ENCODE data around the gene TMEM59L. TPM values are rescaled to one million over a fixed set of nuclear protein-coding genes. Genes with fewer than 3 reads are reported as not detected.

Gene TMEM59L
- total and polyA plus RNA-seq, 4 donors, result 0.08 to 0.15 (median 0.08) TPM; not detected in 1

- DNase-seq (ENCODE audit: low spot score), result no peak
- H3K27me3 ChIP-seq (ENCODE audit: control insufficient read depth in 4 of 4, insufficient read depth in 4 of 4, low read length in 3 of 4), result no peaks in the 10 kb centered on the region
- WGBS, result 92% methylated on average over 13 of the region's 13 CpGs
- no peak overlapping the region for H3K9ac ChIP-seq (ENCODE audit: low read depth in 1 of 2, low read length in 2 of 2)
- H3K4me1 ChIP-seq (ENCODE audit: control insufficient read depth in 4 of 4, insufficient read depth in 4 of 4, low read length in 3 of 4), result peaks cover 0 to 13% (median 2%) of the 10 kb centered on the region in 4 donors
- H3K36me3 ChIP-seq (ENCODE audit: control insufficient read depth in 4 of 4, insufficient read depth in 3 of 4, low read depth in 1 of 4, low read length in 3 of 4), result no peaks in the 10 kb centered on the region
- TF ChIP-seq JUND (IDR thresholded peaks at IDR 0.05) (no peak), EGR1 (IDR thresholded peaks at IDR 0.05; ENCODE audit: low read depth in 2 of 2) (no peak), RXRA (IDR thresholded peaks at IDR 0.05) (no peak), MAX (IDR thresholded peaks at IDR 0.05) (no peak), ZBTB33 (IDR thresholded peaks at IDR 0.05) (no peak)
- no peak overlapping the region for H3K27ac ChIP-seq (ENCODE audit: low read depth in 1 of 2, low read length in 2 of 2)
- no peak overlapping the region for H3K4me3 ChIP-seq (ENCODE audit: low read depth in 1 of 3, low read length in 3 of 3)
- H3K9me3 ChIP-seq (ENCODE audit: control insufficient read depth in 4 of 4, low read length in 3 of 4), result no peaks in the 10 kb centered on the region
Measured at GRCh38 chr19:18645035-18645511, 32.4 kb downstream of the TMEM59L start.

- Histone ChIP-seq H3K9me3 (ENCODE audit: control insufficient read depth in 4 of 4, low read length in 3 of 4) (no peaks in the 10 kb centered on the region), H3K4me3 (ENCODE audit: low read depth in 1 of 3, low read length in 3 of 3) (no peak overlapping the region), H3K27ac (ENCODE audit: low read depth in 1 of 2, low read length in 2 of 2) (no peak overlapping the region), H3K4me1 (ENCODE audit: control insufficient read depth in 4 of 4, insufficient read depth in 4 of 4, low read length in 3 of 4) (peaks cover 0 to 14% (median 2%) of the 10 kb centered on the region in 4 donors), H3K36me3 (ENCODE audit: control insufficient read depth in 4 of 4, insufficient read depth in 3 of 4, low read depth in 1 of 4, low read length in 3 of 4) (no peaks in the 10 kb centered on the region), H3K9ac (ENCODE audit: low read depth in 1 of 2, low read length in 2 of 2) (no peak overlapping the region), H3K27me3 (ENCODE audit: control insufficient read depth in 4 of 4, insufficient read depth in 4 of 4, low read length in 3 of 4) (no peaks in the 10 kb centered on the region)
- TF ChIP-seq RAD21 (IDR thresholded peaks at IDR 0.05), result no peak
- no peak for TF ChIP-seq EGR1 (IDR thresholded peaks at IDR 0.05; ENCODE audit: low read depth in 2 of 2)
- no peak for TF ChIP-seq FOXA2 (IDR thresholded peaks at IDR 0.05)
- no peak for TF ChIP-seq CTCF (IDR thresholded peaks at IDR 0.05; ENCODE audit: low read depth, low read length, missing input control)
- TF ChIP-seq RXRA (IDR thresholded peaks at IDR 0.05), result no peak
- no peak for TF ChIP-seq YY1 (IDR thresholded peaks at IDR 0.05)
- no peak for TF ChIP-seq GABPA (IDR thresholded peaks at IDR 0.05 in 1 of 2, conservative IDR thresholded peaks at IDR 0.05 in 1 of 2)
- TF ChIP-seq JUND (IDR thresholded peaks at IDR 0.05), result no peak
- TF ChIP-seq FOXA1 (IDR thresholded peaks at IDR 0.05), result no peak
- no peak for TF ChIP-seq REST (IDR thresholded peaks at IDR 0.05)
- no peak for TF ChIP-seq ATF3 (IDR thresholded peaks at IDR 0.05)
- TF ChIP-seq TAF1 (conservative IDR thresholded peaks at IDR 0.05), result no peak
- TF ChIP-seq HNF4G (IDR thresholded peaks at IDR 0.05), result no peak
- no peak for TF ChIP-seq ZBTB33 (IDR thresholded peaks at IDR 0.05)
- no peak for TF ChIP-seq HNF4A (conservative IDR thresholded peaks at IDR 0.05)
- no peak for DNase-seq (ENCODE audit: low spot score)
- 93% methylated on average over 34 of the region's 34 CpGs for WGBS
Measured at GRCh38 chr19:18646535-18647370, 34.1 kb downstream of the TMEM59L start.
